ENCODE results near the gene LTBP2. TPM values are rescaled to one million over a fixed set of nuclear protein-coding genes. Genes with fewer than 3 reads are reported as not detected.

The LTBP2 gene
- total RNA-seq, 1 donor from 2014 or later, result 1.9 TPM

- Mint-ChIP-seq H3K4me3 (ENCODE audit: unreplicated experiment) (no peak overlapping the region), H3K36me3 (ENCODE audit: low read depth, unreplicated experiment) (peaks cover 6% of the 10 kb centered on the region), H3K9me3 (ENCODE audit: unreplicated experiment) (no peaks in the 10 kb centered on the region), H3K27ac (ENCODE audit: unreplicated experiment) (no peak overlapping the region), H3K27me3 (ENCODE audit: unreplicated experiment) (peaks cover 17% of the 10 kb centered on the region), H3K4me1 (ENCODE audit: unreplicated experiment) (peaks cover 12% of the 10 kb centered on the region)
- no peak for DNase-seq (ENCODE audit: low spot score)
- no peak for TF ChIP-seq CTCF (IDR thresholded peaks at IDR 0.05; ENCODE audit: unreplicated experiment)
Measured at GRCh38 chr14:74583689-74584434, 28.2 kb downstream of the LTBP2 start.

GRCh38 chr14:74582910-74583581 lies 29.0 kb downstream of the LTBP2 start:
- TF ChIP-seq CTCF (IDR thresholded peaks at IDR 0.05; ENCODE audit: unreplicated experiment), result no peak
- peaks cover 11% of the 10 kb centered on the region for H3K4me1 Mint-ChIP-seq (ENCODE audit: unreplicated experiment)
- no peak overlapping the region for H3K27ac Mint-ChIP-seq (ENCODE audit: unreplicated experiment)

GRCh38 chr14:74580275-74580672 lies 31.8 kb downstream of the LTBP2 start:
- H3K9me3 Mint-ChIP-seq (ENCODE audit: unreplicated experiment), result no peaks in the 10 kb centered on the region
- no peak for DNase-seq (ENCODE audit: low spot score)
- H3K4me1 Mint-ChIP-seq (ENCODE audit: unreplicated experiment), result peaks cover 3% of the 10 kb centered on the region
- TF ChIP-seq CTCF (IDR thresholded peaks at IDR 0.05; ENCODE audit: unreplicated experiment), result no peak
- H3K27me3 Mint-ChIP-seq (ENCODE audit: unreplicated experiment), result peaks cover 21% of the 10 kb centered on the region
- H3K4me3 Mint-ChIP-seq (ENCODE audit: unreplicated experiment), result no peak overlapping the region
- H3K27ac Mint-ChIP-seq (ENCODE audit: unreplicated experiment), result no peak overlapping the region
- H3K36me3 Mint-ChIP-seq (ENCODE audit: low read depth, unreplicated experiment), result peaks cover 6% of the 10 kb centered on the region

More at GRCh38 chr14:74582910-74583581, 29.0 kb downstream of the LTBP2 start:
- H3K9me3 Mint-ChIP-seq (ENCODE audit: unreplicated experiment), result no peaks in the 10 kb centered on the region
- H3K27me3 Mint-ChIP-seq (ENCODE audit: unreplicated experiment), result peaks cover 18% of the 10 kb centered on the region
- H3K4me3 Mint-ChIP-seq (ENCODE audit: unreplicated experiment), result no peak overlapping the region
- no peak for DNase-seq (ENCODE audit: low spot score)
- H3K36me3 Mint-ChIP-seq (ENCODE audit: low read depth, unreplicated experiment), result peaks cover 6% of the 10 kb centered on the region

- peaks cover 1% of the 10 kb centered on the region for H3K36me3 Mint-ChIP-seq (ENCODE audit: low read depth, unreplicated experiment)
- DNase-seq (ENCODE audit: low spot score), result no peak
- H3K27me3 Mint-ChIP-seq (ENCODE audit: unreplicated experiment), result peaks cover 15% of the 10 kb centered on the region
- no peak for TF ChIP-seq CTCF (IDR thresholded peaks at IDR 0.05; ENCODE audit: unreplicated experiment)
- no peaks in the 10 kb centered on the region for H3K9me3 Mint-ChIP-seq (ENCODE audit: unreplicated experiment)
- H3K4me1 Mint-ChIP-seq (ENCODE audit: unreplicated experiment), result peaks cover 3% of the 10 kb centered on the region
- H3K4me3 Mint-ChIP-seq (ENCODE audit: unreplicated experiment), result no peak overlapping the region
- H3K27ac Mint-ChIP-seq (ENCODE audit: unreplicated experiment), result no peak overlapping the region
Measured at GRCh38 chr14:74579447-74580274, 32.4 kb downstream of the LTBP2 start.
